Neuronal stem cell (in vitro differentiated cells): ENCODE results near the gene PPP1R11.
A peak's percentile ranks its signal among the peaks of the same experiment; 100 is the strongest.

ENCODE experiments used
- DNase-seq: peaks from one replicate; pipeline ENCODE4 v3.0.0-alpha.2; 2013; ENCODE audit warnings: low spot score
- H2AFZ ChIP-seq: one replicate; pipeline ENCODE4 v1.6.1; 2013; ENCODE audit warnings: mild to moderate bottlenecking, low read length, inconsistent platforms
- H2AK5ac ChIP-seq: 2 replicates; pipeline ENCODE4 v1.6.1; 2013; ENCODE audit warnings: low read depth, mild to moderate bottlenecking, inconsistent platforms, low read length, moderate library complexity, mixed read lengths
- H2BK120ac ChIP-seq: 2 replicates; pipeline ENCODE4 v1.6.1; 2013; ENCODE audit warnings: low read depth, mild to moderate bottlenecking, inconsistent platforms, low read length, moderate library complexity, mixed read lengths
- H2BK12ac ChIP-seq: one replicate; pipeline ENCODE4 v1.6.1; 2013; ENCODE audit warnings: low read length, inconsistent platforms
- H2BK15ac ChIP-seq: 2 replicates; pipeline ENCODE4 v1.6.1; 2013; ENCODE audit warnings: mild to moderate bottlenecking, low read length, inconsistent platforms, mixed read lengths
- H2BK5ac ChIP-seq: one replicate; pipeline ENCODE4 v1.6.1; 2013; ENCODE audit warnings: inconsistent platforms, mild to moderate bottlenecking, low read length, moderate library complexity
- H3K14ac ChIP-seq: one replicate; pipeline ENCODE4 v1.6.1; 2013; ENCODE audit warnings: low read length, inconsistent platforms
- H3K18ac ChIP-seq: 2 replicates; pipeline ENCODE4 v1.6.1; 2013; ENCODE audit warnings: low read length, inconsistent platforms
- H3K23ac ChIP-seq: 2 replicates; pipeline ENCODE4 v1.6.1; 2013; ENCODE audit warnings: low read depth, mild to moderate bottlenecking, mixed read lengths, low read length, inconsistent platforms; ENCODE audit not compliant: poor library complexity
- H3K27ac ChIP-seq: replicated peaks from 3 replicates; pipeline ENCODE4 v1.5.1; 2013; ENCODE audit warnings: low read length, inconsistent platforms
- H3K27me3 ChIP-seq, 3 experiments: 2 replicates each; pipeline ENCODE4 v1.6.1; 2013; ENCODE audit warnings: low read length in 3 of 3, mild to moderate bottlenecking in 2 of 3, inconsistent platforms in 1 of 3, low read depth in 1 of 3, mixed read lengths in 1 of 3, moderate library complexity in 1 of 3; ENCODE audit not compliant: control insufficient read depth in 3 of 3, insufficient read depth in 3 of 3
- H3K36me3 ChIP-seq, 2 donors: replicated peaks in 1 of 2; 2 replicates each; pipeline ENCODE4 v1.6.1; 2013; ENCODE audit warnings: low read length in 2 of 2; ENCODE audit not compliant: control insufficient read depth in 2 of 2, insufficient read depth in 2 of 2
- H3K4ac ChIP-seq: 2 replicates; pipeline ENCODE4 v1.6.1; 2013; ENCODE audit warnings: inconsistent platforms, mild to moderate bottlenecking, low read length, moderate library complexity
- H3K4me1 ChIP-seq, 2 donors: 1 replicate in 1 of 2; 2 replicates in 1 of 2; pipeline ENCODE4 v1.6.1; 2013; ENCODE audit warnings: low read length in 2 of 2, low read depth in 1 of 2; ENCODE audit not compliant: control insufficient read depth in 2 of 2, insufficient read depth in 1 of 2
- H3K4me2 ChIP-seq: one replicate; pipeline ENCODE4 v1.6.1; 2013; ENCODE audit warnings: mild to moderate bottlenecking, low read length, inconsistent platforms; ENCODE audit not compliant: insufficient read depth, poor library complexity, severe bottlenecking
- H3K4me3 ChIP-seq, 2 donors: 2 replicates each; pipeline ENCODE4 v1.5.1; 2013; ENCODE audit warnings: low read length in 2 of 2, mild to moderate bottlenecking in 2 of 2, inconsistent platforms in 1 of 2, moderate library complexity in 1 of 2
- H3K79me1 ChIP-seq: one replicate; pipeline ENCODE4 v1.6.1; 2013; ENCODE audit warnings: low read depth, mild to moderate bottlenecking, inconsistent platforms, low read length, moderate library complexity
- H3K9ac ChIP-seq: one replicate; pipeline ENCODE4 v1.6.1; 2013; ENCODE audit warnings: mild to moderate bottlenecking, low read depth, low read length, inconsistent platforms; ENCODE audit not compliant: poor library complexity
- H3K9me3 ChIP-seq, 2 donors: replicated peaks in 1 of 2; 2 replicates each; pipeline versions ENCODE3 to v1.6.1; 2013; ENCODE audit warnings: low read length in 2 of 2, mild to moderate bottlenecking in 2 of 2, inconsistent platforms in 1 of 2, low read depth in 1 of 2, mixed read lengths in 1 of 2, moderate library complexity in 1 of 2; ENCODE audit not compliant: control insufficient read depth in 2 of 2, insufficient read depth in 1 of 2
- H4K8ac ChIP-seq: one replicate; pipeline ENCODE4 v1.6.1; 2013; ENCODE audit warnings: low read depth, mild to moderate bottlenecking, inconsistent platforms, low read length, moderate library complexity
- H4K91ac ChIP-seq: one replicate; pipeline ENCODE4 v1.6.1; 2013; ENCODE audit warnings: low read length, low read depth, mild to moderate bottlenecking, inconsistent platforms; ENCODE audit not compliant: poor library complexity
- WGBS, 2 donors: extraction: QIAGEN DNeasy Blood & Tissue Kit; methylation state at CpG; one replicate each; pipeline ENCODE4 v1.1.7; 2013; ENCODE audit warnings: missing lambda C conversion rate in 2 of 2, mixed read lengths in 1 of 2; ENCODE audit not compliant: insufficient read length in 2 of 2, insufficient replicate concordance in 1 of 2; ENCODE audit errors: extremely low coverage in 2 of 2; 5-methylcytosine and 5-hydroxymethylcytosine counted together

PPP1R11 gene

DNA sequence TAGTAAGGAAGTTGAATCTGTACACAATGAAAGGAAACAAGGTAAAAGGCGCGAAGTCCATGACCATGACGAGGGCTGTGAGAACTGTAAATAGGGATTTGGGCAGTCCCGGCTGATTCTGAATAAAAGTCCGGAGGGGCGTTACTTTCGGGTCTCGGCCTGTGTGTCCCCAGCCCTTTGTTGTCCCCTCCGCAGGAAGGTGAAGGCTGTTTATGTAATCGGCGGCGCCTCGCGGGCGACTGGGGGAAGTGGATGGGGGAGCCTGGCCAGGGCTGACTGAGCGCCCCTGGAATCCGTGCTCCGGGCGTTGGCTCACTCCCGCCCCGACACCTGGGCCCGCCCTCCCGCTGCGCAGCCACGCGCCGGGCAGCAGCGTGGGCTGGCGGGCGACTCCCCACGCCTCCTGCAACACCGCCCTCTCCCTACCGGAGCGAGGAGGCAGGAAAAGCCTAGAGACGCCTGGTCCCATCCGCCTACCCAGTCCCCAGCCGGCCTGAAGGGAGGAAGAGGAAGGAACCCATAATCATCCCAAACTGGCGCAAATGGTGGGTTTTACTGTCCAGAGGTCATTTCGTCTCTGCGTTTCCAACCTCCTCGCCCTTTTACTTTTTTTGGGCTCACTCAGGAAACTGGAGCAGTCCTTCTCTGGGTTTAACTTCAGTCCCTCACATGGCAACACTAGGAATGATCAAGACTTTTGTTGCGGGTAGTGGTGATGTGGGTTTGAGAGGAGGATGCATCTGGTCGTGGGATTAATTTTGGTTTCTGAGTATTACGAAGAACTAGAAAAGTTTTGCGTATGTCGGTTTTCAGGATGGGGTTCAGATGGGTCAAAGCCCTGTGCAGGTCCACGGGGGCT lies 33.8 kb downstream of the PPP1R11 start:
- peak overlapping the region; percentile 20 for H3K4me2 ChIP-seq
- H4K91ac ChIP-seq = no peak overlapping the region
- WGBS, 2 donors = no CpG with 5 or more reads among the region's 47 CpGs
- H3K18ac ChIP-seq = no peak overlapping the region
- H4K8ac ChIP-seq = no peak overlapping the region
- no peak overlapping the region for H2BK15ac ChIP-seq
- H2AK5ac ChIP-seq = no peak overlapping the region
- no peak overlapping the region for H2BK120ac ChIP-seq
- no peaks in the 10 kb centered on the region for H3K79me1 ChIP-seq
- H3K36me3 ChIP-seq = no peaks in the 10 kb centered on the region
- H2BK12ac ChIP-seq = no peak overlapping the region
- no peak overlapping the region for H3K23ac ChIP-seq
- no peak overlapping the region for H3K9ac ChIP-seq
- no peak overlapping the region for H3K14ac ChIP-seq
- peak overlapping the region in 1 of 2 donors; percentile 7 for H3K4me3 ChIP-seq
- H3K27me3 ChIP-seq = peaks cover 17 to 93% (median 61%) of the 10 kb centered on the region in 3 experiments
- H3K4me1 ChIP-seq = peaks cover 4 to 6% of the 10 kb centered on the region in 2 donors
- peak overlapping the region; percentile 70 for H2AFZ ChIP-seq
- no peak for DNase-seq
- no peak overlapping the region for H3K4ac ChIP-seq
- no peak overlapping the region for H2BK5ac ChIP-seq
- peaks cover 0 to 3% of the 10 kb centered on the region in 2 donors for H3K9me3 ChIP-seq
- H3K27ac ChIP-seq = no peak overlapping the region

DNA sequence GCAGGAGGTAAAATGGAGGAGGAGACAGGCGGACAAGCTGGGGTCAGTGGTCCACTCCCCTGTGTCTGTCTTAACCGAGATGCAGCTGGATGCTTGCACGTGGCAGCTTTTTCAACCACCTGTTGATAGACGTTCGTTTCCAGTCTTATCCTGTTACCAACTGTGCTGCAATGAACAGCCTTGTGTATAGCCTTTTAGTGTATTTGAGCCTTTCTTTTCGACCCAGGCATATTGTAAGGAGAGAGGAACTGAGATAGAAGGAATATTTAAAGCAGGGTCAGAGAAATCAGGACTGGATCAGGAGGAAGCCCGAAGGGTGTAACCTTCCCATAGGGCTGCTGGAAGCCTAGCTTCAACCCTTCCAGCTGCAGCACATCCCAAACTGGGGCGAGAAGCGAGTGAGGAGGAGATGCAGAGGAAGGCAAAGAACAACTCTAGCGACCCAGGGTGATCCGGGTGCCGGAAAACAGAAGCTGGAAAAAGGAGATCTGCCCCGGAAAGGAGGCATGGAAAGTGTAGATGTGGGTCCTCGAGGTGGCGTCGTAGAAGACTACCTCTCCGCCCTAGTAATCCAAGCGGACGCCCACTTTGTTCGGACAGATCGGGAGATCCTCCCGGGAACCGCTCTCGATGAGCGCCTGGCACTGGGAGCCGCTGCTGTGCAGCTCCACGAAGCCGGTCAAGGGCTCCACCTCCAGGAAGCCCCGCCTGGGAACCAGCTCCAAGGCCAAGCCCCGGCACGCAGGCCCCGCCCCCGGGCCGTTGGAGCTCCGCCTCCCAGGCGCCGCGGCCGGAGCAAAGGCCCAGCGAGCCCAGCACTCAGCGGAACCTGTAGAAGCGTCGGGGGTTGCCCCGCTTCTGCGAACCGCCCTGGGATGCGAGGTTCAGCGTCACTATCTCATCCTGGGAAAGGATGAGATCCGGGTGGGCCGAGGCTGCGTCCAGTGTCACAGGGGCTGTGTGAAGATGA lies 34.7 kb downstream of the PPP1R11 start:
- Histone ChIP-seq H2BK12ac (no peak overlapping the region), H3K4ac (no peak overlapping the region), H3K4me3 (peak overlapping the region; percentile 38 to 68), H2AK5ac (no peak overlapping the region), H3K36me3 (no peaks in the 10 kb centered on the region), H3K4me2 (peak overlapping the region; percentile 23), H3K9me3 (peaks cover 0 to 3% of the 10 kb centered on the region in 2 donors), H3K23ac (peak overlapping the region; percentile 38), H2BK15ac (no peak overlapping the region), H2BK120ac (no peak overlapping the region), H3K14ac (no peak overlapping the region), H3K79me1 (no peaks in the 10 kb centered on the region), H3K4me1 (peaks cover 4 to 6% of the 10 kb centered on the region in 2 donors), H3K27me3 (peaks cover 17 to 90% (median 61%) of the 10 kb centered on the region in 3 experiments), H4K91ac (no peak overlapping the region), H3K27ac (no peak overlapping the region), H2AFZ (peak overlapping the region; percentile 82), H3K9ac (no peak overlapping the region), H3K18ac (no peak overlapping the region), H4K8ac (no peak overlapping the region), H2BK5ac (no peak overlapping the region)
- WGBS, 2 donors = no CpG with 5 or more reads among the region's 51 CpGs
- DNase-seq = peak; percentile 30

DNA sequence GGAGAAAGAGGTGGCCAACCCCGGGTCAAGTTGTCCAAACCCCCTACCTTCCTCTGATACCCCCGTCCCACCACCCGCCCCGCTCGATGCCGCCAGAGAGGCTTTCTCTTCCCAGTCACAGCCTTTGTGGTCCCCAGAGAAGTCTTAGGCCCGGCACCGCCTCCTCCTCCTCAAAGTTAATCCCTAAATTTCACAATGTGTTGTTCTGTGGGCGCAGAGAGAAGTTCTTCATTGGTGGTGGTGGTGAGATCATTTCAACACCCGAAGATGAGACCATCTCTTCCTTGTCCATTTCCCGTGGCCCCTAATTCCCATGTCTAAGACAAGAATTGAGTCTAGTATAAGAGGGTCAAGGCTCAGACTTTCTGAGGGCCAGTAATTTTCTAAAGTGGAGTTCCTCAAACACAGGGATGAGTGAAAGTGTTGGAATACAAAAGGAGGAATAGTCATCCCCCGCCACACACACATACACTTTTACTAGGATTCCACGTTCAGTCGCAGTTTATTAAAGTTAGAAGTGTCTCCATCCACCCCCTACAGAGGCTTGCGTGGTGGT lies 35.5 kb downstream of the PPP1R11 start:
- peak overlapping the region; percentile 23 for H3K4me2 ChIP-seq
- H3K4me1 ChIP-seq = peaks cover 4 to 6% of the 10 kb centered on the region in 2 donors
- no peak overlapping the region for H2BK120ac ChIP-seq
- no peak overlapping the region for H3K9ac ChIP-seq
- H3K9me3 ChIP-seq = peaks cover 0 to 3% of the 10 kb centered on the region in 2 donors
- H2BK5ac ChIP-seq = no peak overlapping the region
- H3K27ac ChIP-seq = no peak overlapping the region
- H4K91ac ChIP-seq = no peak overlapping the region
- no peak for DNase-seq
- H2AFZ ChIP-seq = peak overlapping the region; percentile 82
- H3K18ac ChIP-seq = no peak overlapping the region
- peaks cover 17 to 82% (median 57%) of the 10 kb centered on the region in 3 experiments for H3K27me3 ChIP-seq
- H2BK12ac ChIP-seq = no peak overlapping the region
- no peak overlapping the region for H3K4ac ChIP-seq
- WGBS, 2 donors = no CpG with 5 or more reads among the region's 15 CpGs
- no peak overlapping the region for H4K8ac ChIP-seq
- H3K23ac ChIP-seq = peak overlapping the region; percentile 38
- H2AK5ac ChIP-seq = no peak overlapping the region
- H3K14ac ChIP-seq = no peak overlapping the region
- H2BK15ac ChIP-seq = no peak overlapping the region
- no peaks in the 10 kb centered on the region for H3K36me3 ChIP-seq
- no peaks in the 10 kb centered on the region for H3K79me1 ChIP-seq
- H3K4me3 ChIP-seq = peak overlapping the region; percentile 38 to 68
